Vagina (tissue), 2 donors: ENCODE measurements around the gene KCNK18.

Experiments used
- CTCF ChIP-seq, 3 experiments: fragments of 450-650 bp in 2 of 3; fragments of 200-600 bp in 1 of 3; sonication (generic) in 1 of 3; IDR thresholded peaks; one replicate each; pipeline ENCODE4 v1.5.1; 2017 to 2019; ENCODE audit warnings: antibody characterized with exemption in 3 of 3, mild to moderate bottlenecking in 2 of 3, moderate library complexity in 2 of 3
- POLR2A ChIP-seq, 2 donors: fragments of 450-650 bp; IDR thresholded peaks; one replicate each; pipeline ENCODE4 v1.6.1; 2017; ENCODE audit warnings: antibody characterized with exemption in 2 of 2, mild to moderate bottlenecking in 2 of 2, moderate library complexity in 2 of 2

- no peak for TF ChIP-seq POLR2A (IDR thresholded peaks at IDR 0.05)
- TF ChIP-seq CTCF (IDR thresholded peaks at IDR 0.05): peak in 1 of 3 experiments; percentile 8
Measured at GRCh38 chr10:117165538-117166417, 31.5 kb upstream of the KCNK18 start.
